Erythroblast (primary cell): Measurements from ENCODE around the gene CRNKL1.

ENCODE experiments used
- GATA1 ChIP-seq: IDR thresholded peaks from 2 replicates; pipeline ENCODE4 v1.6.1; 2011; ENCODE audit warnings: low read depth, mild to moderate bottlenecking, control low read depth, low read length, moderate library complexity
- POLR2A ChIP-seq: IDR thresholded peaks from 2 replicates; pipeline ENCODE4 v1.6.1; 2011; ENCODE audit warnings: mild to moderate bottlenecking, low read length

DNA sequence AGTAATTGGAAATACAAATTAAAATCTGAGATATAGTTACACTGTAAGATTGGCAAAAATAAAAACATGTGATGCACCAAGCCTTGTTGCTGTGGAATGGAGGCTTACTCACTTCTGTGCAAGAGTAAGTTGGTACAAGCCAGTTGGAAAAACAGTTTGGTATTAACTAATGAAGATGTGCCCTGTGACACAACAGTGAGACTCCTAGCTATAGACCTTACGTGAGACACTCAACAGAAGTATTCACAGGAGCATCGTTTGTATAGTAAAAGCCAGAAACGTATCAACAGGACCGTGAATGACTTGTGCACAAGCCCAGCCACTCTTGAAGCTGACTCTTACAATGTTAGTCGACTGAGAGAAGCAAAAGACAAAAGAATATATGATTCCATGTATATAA is 20.5 kb downstream of the CRNKL1 start:
- TF ChIP-seq POLR2A = no peak
- TF ChIP-seq GATA1 = no peak
